WTC11 (cell line): ENCODE measurements around the gene CTSA.

Experiments used
- CBFB ChIP-seq: sonication (generic); formaldehyde crosslinking; IDR thresholded peaks from 2 replicates; pipeline ENCODE4 v1.8.1; 2022; ENCODE audit warnings: mild to moderate bottlenecking, low read depth, missing genetic modification reagents
- CREM ChIP-seq: sonication (generic); formaldehyde crosslinking; IDR thresholded peaks from 2 replicates; pipeline ENCODE4 v1.8.1; 2022; ENCODE audit warnings: mild to moderate bottlenecking, missing genetic modification reagents, moderate library complexity
- ESRRA ChIP-seq: sonication (generic); formaldehyde crosslinking; IDR thresholded peaks from 2 replicates; pipeline ENCODE4 v1.8.1; 2022; ENCODE audit warnings: mild to moderate bottlenecking, missing genetic modification reagents, borderline replicate concordance
- ZNF232 ChIP-seq: sonication (generic); formaldehyde crosslinking; IDR thresholded peaks from 2 replicates; pipeline ENCODE4 v1.8.0; 2022; ENCODE audit warnings: mild to moderate bottlenecking, missing genetic modification reagents
- TF ChIP-seq, protein P1 (sequence below): sonication (generic); formaldehyde crosslinking; IDR thresholded peaks from 2 replicates; pipeline ENCODE4 v1.8.1; 2022; ENCODE audit warnings: low read depth, missing genetic modification reagents, borderline replicate concordance
- TF ChIP-seq, protein P2 (sequence below): fragments of 200-600 bp; IDR thresholded peaks from 2 replicates; pipeline ENCODE4 v1.8.0; 2022; ENCODE audit warnings: antibody characterized with exemption
- TF ChIP-seq, protein P3 (sequence below): sonication (generic); formaldehyde crosslinking; IDR thresholded peaks from 2 replicates; pipeline ENCODE4 v1.8.0; 2023; ENCODE audit warnings: missing genetic modification reagents

DNA sequence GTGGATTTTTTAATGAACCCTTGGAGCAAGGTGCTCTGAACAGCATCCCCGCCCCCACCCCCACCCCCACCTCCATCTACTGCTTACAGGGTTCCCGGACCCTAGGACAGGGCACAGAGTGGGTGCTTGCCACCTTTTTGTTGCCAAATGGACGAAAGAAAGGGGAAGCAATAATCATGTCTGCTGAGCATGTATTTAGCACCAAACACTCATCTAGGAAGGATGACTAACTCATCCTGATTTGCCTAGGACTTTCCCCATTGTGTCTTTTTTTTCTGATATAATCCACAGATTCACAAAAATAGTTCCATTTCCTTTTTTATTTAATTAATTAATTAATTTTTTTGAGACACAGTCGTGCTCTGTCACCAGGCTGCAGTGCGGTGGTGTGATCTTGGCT, 22.0 kb downstream of the CTSA start:
- TF ChIP-seq, protein P1, sequence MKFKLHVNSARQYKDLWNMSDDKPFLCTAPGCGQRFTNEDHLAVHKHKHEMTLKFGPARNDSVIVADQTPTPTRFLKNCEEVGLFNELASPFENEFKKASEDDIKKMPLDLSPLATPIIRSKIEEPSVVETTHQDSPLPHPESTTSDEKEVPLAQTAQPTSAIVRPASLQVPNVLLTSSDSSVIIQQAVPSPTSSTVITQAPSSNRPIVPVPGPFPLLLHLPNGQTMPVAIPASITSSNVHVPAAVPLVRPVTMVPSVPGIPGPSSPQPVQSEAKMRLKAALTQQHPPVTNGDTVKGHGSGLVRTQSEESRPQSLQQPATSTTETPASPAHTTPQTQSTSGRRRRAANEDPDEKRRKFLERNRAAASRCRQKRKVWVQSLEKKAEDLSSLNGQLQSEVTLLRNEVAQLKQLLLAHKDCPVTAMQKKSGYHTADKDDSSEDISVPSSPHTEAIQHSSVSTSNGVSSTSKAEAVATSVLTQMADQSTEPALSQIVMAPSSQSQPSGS (CRISPR knock-in tag) = no peak
- TF ChIP-seq, protein P2, sequence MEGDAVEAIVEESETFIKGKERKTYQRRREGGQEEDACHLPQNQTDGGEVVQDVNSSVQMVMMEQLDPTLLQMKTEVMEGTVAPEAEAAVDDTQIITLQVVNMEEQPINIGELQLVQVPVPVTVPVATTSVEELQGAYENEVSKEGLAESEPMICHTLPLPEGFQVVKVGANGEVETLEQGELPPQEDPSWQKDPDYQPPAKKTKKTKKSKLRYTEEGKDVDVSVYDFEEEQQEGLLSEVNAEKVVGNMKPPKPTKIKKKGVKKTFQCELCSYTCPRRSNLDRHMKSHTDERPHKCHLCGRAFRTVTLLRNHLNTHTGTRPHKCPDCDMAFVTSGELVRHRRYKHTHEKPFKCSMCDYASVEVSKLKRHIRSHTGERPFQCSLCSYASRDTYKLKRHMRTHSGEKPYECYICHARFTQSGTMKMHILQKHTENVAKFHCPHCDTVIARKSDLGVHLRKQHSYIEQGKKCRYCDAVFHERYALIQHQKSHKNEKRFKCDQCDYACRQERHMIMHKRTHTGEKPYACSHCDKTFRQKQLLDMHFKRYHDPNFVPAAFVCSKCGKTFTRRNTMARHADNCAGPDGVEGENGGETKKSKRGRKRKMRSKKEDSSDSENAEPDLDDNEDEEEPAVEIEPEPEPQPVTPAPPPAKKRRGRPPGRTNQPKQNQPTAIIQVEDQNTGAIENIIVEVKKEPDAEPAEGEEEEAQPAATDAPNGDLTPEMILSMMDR = no peak
- no peak for TF ChIP-seq CREM (CRISPR knock-in tag)
- TF ChIP-seq ZNF232 = no peak
- TF ChIP-seq CBFB (CRISPR knock-in tag) = no peak
- no peak for TF ChIP-seq ESRRA (CRISPR knock-in tag)
- TF ChIP-seq, protein P3, sequence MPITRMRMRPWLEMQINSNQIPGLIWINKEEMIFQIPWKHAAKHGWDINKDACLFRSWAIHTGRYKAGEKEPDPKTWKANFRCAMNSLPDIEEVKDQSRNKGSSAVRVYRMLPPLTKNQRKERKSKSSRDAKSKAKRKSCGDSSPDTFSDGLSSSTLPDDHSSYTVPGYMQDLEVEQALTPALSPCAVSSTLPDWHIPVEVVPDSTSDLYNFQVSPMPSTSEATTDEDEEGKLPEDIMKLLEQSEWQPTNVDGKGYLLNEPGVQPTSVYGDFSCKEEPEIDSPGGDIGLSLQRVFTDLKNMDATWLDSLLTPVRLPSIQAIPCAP = no peak
